CD4-positive, alpha-beta T cell treated with Interleukin-17A for 4 hours (primary cell): ENCODE results near the gene ASZ1.

Experiments used
- DNase-seq: peaks from one replicate; pipeline ENCODE4 v3.0.0-alpha.2; 2020; ENCODE audit warnings: mixed read lengths

ASZ1 gene

DNA sequence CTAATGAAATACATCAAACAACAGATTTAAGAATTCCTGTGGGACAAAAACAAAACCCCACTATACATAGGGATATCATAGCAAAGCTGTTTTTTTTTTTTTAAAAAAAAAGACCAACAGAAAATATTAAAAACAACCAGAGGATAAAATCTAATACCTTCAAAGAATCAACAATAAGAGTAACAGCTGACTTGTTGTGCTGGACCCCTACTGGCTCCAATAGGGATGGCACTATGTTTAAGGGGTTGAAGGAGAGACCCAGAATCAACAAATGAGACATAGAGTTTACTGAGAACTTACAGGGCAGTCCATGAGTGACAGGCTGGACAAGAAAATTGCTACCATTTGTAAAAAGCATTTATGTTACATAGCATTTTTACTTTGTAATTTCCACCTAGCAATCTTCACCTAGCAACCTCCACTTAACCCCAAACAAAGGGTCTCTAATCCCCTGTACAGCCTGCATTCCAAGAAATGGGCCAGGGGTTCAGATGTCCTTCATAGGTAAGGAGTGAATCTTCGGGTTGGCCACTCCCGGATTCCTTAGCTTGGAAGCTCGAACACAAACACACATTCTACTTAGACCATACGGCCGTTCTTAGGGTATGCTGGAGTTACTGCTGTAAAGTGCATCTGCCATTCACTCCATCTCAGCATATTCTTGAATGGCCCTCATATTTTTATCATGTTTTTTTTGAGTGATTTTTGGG, 25.8 kb downstream of the ASZ1 start:
- DNase-seq, result no peak

DNA sequence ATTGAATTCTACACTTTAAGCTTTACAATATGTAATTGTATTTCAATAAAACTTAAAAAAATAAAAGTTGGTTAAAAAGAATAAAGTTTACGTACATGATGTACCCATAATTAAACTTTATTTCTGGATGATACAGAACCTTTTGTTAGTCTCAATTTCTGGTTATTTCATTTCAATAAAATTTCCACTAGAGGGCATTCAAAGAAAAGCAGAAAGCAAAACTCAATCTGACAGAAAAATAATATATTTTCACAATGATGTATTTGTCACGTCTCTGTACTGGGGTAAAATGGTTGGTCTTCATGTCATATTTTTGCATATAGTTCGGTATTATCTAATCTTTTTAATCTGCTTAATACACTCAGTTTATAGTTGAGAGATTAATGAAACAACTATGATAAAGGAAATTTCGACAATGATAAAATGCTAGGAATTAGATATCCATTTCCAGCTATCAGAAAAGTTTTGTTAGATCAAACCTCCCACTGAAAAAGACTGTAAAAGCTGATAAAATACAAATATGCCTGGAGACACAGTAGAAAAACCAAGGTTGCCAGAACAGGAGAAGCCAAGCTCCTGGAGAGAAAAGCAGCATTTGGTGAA, 27.4 kb downstream of the ASZ1 start:
- DNase-seq, result no peak

DNA sequence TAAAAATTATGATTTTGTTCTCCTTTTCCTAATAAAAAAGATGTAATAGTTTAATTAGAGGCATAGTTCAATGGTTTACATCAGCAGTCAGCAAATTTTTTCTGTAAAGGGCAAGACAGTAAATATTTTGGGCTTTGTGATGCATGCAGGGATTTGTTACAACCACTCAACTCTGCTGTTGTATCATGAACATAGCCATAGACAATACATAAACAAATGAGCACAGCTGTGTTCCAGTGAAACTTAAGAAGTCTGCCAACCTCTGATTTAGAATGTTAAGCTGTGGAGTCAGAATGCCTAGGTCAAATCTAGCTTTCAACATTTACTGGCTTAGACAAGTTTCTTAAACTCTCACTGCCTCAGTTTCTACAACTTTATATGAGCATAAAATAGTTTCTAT, 31.6 kb downstream of the ASZ1 start:
- DNase-seq, result no peak

DNA sequence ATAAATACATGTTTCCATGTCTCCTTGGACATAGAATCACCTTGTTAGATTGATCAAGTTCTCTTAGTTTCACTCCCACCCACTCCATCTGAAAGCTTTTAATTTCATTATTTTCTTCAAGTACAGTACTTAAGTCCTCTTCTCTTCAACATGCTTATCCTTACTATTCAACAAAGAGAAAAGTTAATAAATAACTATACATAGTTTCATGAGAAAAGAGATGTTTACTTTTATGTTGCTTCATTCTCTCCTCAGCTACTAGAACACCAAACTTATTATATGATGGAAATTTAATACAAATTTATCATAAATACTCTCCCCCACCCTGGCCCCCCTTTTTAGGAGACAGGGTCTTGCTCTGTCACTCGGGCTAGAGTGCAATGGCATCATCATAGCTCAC, 33.5 kb downstream of the ASZ1 start:
- DNase-seq, result no peak

DNA sequence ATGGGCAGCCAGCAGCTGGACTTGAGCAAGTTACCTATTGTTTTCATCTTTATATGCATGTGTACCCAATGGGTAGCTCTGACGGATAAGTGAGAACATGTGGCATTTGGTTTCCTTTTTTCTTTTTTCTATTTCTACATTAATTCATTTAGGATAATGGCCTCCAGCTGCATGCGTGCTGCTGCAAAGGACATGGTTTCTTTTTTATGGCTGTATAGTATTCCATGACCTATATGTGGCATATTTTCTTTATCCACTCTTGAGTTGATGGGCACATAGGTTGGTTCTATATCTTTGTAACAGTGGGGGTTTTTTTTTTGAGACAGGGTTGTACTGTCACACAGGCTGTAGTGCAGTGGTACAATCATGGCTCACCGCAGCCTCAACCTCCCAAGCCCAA, 37.4 kb downstream of the ASZ1 start:
- DNase-seq, result no peak

DNA sequence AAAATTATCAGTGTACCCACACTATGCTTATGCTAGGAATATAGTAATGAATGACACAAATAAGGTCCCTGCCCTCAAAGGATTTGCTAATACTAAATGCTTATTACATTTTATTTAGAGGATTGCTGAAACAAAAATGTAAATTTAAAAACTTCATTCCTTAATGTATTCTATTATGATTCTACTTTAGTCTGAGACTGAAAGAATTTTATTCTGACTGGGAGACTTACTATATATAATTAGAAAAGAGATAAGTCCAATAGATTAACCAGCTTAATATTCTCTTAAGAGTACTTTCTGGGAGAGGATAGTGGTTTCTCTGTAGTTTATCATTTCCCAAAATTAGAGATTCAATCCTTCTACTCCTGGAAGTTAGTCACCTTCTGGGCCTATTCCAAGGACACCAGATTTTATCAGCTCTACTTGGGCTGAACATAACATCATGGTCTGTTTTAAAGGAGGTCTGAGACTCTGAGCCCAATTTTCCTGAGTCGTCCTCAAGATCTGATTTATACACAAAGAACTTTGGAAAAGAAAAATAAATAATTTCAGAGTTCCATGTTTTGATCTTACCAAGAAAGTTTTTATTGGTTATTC, 41.1 kb downstream of the ASZ1 start:
- no peak for DNase-seq

GRCh38 chr7:117385363-117386109, 41.8 kb downstream of the ASZ1 start:
- DNase-seq, result no peak

DNA sequence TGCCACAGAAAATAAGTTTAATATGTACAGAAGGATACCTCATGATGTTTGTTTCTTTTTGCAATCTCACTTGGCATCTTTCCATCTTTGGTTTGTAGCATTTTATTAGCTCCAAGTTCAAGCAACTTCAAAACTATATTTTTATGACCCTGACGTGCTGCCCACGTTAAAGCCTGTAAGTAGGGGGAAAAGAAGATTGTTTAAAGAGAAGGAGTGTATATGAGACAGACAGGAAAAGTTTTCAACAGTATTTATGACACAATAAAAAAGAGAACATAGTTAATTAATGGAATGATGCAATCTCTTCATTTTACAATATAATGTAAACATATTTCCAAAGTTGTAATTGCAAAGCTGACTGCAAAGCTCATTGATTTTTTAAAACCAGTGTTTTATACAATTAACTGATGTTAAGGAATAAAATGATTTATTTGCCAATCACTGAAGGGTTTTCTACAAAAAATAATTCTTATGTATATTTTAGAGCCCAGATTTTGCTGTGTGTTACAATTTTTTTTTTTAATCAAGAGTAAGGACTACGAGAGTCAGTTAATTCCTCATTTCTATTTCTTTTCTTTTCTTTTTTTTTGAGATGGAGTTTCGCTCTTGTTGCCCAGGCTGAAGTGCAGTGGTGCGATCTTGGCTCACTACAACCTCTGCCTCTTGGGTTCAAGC, 42.5 kb downstream of the ASZ1 start:
- DNase-seq, result no peak

DNA sequence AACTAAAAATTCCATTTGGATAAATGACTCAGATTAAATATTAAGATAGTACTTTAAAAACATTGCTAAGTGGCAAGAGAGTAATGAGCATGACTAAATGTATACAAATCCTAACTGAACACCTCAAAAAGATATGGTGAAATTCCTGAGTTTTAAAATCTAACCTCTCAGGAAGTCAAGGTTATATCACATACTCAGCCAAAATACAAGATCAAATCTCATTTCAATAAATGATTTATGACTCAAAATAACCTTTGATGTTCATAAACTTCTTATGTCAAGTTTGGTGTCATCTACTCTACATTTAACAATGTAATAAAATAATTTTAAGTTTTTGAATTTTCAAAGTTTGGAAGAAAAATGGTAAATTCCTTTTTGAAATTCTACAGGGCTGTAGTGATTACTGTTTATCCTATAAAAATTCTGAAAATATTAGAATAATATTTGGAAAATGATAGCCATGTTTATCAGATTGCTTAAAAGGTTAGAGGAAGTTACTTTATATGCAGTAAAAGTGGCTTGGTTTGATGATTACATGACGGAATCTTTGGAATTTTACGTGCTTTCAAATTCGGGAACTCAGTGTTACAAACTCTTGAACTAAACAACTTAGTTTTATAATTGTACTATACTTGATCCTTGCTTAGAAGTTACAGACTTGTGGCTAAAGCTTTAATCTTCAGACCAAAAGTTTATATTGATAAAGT, 43.7 kb downstream of the ASZ1 start:
- DNase-seq, result no peak

- DNase-seq, result no peak
Observed at GRCh38 chr7:117383046-117383445, 44.2 kb downstream of the ASZ1 start.

DNA sequence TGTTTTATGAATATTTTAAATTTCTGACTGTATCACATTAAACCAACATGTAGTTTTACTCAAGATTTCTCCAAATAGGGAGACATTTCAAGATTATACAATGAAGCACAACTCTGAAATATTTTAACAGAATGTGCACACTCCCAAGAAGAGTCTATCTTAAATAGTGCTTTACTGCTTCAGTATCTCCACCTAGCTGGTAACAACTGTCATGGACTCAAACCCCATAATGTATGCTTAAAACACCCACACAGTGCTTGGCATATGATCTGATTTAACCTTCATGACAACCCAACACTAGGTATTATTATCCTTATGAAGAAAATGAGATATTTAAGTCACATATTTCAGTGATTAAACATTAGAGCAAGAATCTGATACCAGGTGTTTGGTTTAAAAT, 45.9 kb downstream of the ASZ1 start:
- DNase-seq, result no peak

GRCh38 chr7:117375380-117375779, 51.9 kb downstream of the ASZ1 start:
- DNase-seq, result no peak

DNA sequence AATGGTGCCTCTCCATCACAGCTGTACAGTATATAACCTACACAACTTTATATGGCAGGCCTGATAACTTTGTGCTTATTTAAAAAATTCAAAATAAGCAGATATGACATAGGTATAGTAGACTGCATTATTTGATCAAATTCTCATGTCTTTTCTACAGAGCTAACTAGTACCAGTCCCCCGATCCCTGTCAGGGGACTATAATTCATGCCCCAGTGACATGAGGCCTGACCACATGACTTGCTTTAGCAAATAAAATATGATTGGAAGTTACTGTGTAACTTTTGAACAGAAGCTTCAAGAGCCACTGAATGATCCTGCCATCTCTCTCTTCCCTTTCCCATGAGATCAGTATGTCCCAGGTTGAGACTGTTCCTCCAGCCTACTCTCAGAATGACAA, 55.2 kb downstream of the ASZ1 start:
- no peak for DNase-seq

GRCh38 chr7:117364339-117365080, 62.8 kb downstream of the ASZ1 start:
- no peak for DNase-seq

DNA sequence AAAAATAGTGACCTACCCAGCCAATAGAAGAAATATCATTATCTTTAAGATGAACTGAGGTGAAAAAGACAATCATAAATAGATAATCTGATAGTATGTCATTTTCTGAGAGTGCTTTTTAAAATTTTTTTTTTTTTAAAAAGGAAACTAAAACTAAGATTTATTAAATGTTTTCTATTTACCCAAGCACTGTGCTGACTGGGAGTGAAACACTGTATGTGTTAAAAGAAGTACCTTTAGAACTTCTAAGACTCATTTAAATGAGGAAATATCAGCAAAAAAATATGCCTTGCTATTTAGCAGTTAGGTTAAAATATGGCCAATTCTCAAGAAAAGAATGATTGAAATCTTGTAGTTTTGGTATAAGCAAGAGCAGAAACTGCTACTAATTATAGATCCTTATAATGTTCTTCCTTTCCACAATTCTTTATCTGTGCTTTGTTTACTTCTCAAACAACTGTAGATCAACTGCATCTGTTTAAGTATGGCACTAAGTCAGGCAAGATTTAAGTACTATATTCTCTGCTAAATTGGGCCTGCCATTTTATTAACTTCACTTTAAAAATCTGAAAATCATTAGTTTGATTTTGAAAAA, 64.9 kb downstream of the ASZ1 start:
- no peak for DNase-seq

- DNase-seq, result no peak
Observed at GRCh38 chr7:117350027-117350426, 77.3 kb downstream of the ASZ1 start.

- DNase-seq, result no peak
Observed at GRCh38 chr7:117349570-117349969, 77.7 kb downstream of the ASZ1 start.

DNA sequence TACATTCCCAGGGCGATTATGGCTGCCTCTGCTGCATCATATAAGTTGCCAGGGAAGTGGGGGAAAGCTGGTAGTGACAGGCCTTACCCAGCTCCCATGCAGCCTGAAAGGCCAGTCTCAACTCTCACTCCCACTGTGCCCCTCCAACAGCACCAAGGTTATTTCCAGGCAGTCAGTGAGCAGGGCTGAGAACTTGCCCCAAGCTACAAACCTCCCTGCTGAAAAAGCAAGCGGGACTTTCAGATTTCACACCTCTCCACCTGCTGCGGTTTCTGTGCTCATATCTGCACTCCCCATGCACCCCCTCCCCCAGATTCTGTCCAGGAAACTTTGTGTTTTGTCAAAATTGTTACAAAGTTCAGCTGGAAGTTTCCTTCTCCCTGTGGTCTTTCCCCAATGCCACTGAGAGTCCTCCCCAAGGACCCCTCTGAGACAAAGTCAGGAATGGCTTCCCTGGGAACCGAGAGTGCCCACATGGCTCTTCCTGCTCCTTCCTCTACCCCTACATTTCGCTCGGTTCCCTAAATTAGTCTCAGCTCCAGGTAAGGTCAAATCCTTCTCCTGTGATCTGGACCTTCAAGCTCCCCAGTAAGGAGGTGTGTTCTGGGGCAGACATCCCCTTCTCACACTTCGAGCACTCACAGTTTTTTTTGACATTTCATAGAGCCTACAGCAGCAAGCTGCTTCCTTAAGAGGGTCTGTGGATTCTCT, 79.2 kb downstream of the ASZ1 start:
- DNase-seq, result no peak

- no peak for DNase-seq
Observed at GRCh38 chr7:117347480-117347879, 79.8 kb downstream of the ASZ1 start.

- no peak for DNase-seq
Observed at GRCh38 chr7:117346161-117346560, 81.1 kb downstream of the ASZ1 start.

DNA sequence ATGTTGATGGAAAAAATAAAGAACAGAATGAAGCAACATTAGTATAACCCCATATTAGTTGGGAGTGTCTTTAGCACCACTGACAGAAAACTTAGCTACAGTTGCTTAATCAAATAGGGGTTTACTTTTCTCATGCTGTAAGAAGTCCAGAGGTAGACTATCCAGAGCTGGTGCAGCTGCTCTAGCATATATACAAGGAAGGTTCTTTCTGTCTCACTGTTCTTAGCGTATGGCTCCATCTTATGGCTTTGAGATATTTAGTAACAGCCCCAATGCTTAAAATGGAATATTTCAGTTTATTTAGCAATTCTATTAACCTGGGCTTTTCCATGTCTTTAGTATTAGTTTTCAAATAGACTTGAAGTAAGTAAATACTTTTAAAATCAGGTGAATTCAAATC, 89.3 kb downstream of the ASZ1 start:
- no peak for DNase-seq
